Activated gamma-delta T cell (primary cell): ENCODE measurements around the gene AUTS2.

Source experiments
- DNase-seq: peaks from one replicate; lab custom pipeline; 2025; lab: John Stamatoyannopoulos, UW

AUTS2 gene

DNA sequence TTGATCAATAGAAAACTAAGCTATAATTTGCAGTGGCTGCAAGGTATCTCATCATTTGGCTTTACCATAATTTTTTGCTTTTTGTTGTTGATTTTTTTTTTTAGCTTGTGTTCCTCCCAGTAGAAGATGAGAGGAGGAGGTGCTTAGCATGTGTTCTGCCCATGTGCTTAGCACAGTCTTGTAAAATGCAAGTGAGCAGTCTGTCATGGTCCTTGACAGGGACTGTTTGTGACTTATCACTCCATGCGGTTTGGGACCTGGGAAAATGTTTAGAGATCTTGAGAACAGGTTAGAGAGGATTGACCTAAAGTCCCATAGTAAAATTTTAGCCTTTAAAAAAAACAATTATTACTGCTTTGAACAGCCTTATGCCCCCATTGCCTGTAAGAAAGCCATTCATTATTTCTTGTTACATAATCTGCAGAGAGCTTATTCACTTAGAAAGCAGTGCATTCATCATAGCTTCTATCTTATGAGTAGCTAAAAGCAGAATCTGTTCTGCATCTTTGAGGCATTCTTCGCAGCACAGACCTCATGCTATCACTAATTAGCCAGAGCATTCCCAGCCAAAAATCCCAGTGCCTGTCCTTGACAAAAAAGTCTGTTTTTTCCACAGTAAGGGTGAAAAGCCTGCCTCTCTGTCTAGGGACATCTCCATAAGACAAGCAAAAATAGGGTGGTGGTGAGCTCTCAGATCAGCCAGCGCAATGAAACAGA is 784.9 kb downstream of the AUTS2 start:
- no peak for DNase-seq

DNA sequence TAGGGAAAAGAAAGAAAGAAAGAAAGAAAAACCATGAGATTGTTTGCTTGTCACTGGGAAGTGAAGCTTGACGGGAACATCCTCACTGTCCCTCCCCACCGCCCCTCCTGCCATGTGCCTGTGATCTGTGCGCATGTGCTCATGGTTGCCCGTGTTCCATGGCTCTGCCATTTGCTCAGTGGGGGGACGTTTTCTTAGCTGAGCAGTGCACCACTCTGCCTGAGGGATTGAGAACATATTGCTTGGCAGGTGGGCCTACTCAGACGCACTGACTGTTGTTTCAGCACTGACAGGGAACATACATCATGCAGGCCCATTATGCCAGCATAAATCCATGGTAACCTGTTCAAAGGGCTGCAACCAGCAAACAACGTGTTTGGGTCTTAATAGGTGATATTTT is 785.7 kb downstream of the AUTS2 start:
- no peak for DNase-seq

DNA sequence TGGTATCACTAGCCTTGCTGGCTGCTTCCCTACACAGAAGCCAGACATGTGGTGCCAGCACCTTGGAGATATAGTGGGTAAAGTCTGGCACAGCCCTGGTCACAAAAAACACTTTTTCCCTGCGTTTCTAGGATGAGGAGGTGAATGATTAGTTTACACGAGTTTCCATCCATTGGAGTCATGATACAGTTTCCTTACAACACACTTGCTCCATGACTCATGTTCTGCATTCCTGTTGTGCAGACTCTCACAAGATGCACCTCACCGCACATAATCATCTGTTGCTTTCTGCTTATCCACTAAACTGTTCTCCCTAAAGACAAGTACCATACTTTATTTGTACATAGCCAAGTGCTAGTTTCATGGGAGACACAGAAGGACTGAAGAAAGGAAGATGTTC is 786.6 kb downstream of the AUTS2 start:
- no peak for DNase-seq

DNA sequence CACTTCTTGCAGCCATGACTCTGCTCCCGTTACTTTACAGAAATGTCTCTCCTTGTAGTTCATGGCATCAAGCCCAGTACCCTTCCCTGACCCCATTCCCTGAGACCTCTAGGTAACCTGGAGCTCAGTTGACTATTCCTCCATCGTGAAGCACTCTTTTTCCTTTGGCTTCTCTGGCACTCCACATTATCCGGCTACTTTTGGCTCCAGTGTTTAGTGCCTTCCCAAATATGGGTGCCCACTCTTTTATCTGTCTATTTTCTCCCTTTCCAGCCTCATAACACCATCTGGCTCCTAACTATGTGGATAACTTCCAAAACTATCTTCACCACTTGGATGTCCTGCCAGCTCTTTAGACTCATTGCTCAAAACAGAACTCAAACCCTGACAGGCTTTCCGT is 788.9 kb downstream of the AUTS2 start:
- DNase-seq, result no peak

DNA sequence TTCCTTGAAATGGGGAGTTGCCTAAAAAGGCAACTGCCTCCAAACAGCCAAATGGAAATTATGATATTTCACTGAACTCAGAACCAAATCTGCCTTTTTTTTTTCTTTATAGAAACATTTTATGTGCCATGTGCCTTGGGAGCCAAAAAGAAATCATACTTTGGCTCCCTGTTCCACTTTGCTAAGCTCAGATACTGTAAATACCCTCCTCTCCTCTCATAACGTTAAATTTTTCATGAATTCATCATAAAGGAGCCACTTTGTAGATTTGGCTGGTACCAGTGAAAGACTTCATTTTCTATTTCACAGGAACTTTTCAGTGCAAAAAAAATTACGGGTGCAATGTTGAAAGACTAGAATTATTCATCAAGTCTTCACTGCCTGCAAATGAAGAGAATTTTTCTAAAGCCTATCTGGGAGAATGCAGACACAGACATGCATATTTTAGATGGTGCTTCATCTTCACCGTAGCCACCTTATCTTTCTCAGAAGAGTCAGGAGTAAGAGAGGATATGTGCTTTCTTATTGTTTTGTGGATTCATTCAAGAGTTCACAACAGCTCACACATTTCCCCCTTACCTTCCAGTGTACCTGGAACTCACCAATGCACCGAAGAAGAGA is 791.4 kb downstream of the AUTS2 start:
- DNase-seq, result no peak

DNA sequence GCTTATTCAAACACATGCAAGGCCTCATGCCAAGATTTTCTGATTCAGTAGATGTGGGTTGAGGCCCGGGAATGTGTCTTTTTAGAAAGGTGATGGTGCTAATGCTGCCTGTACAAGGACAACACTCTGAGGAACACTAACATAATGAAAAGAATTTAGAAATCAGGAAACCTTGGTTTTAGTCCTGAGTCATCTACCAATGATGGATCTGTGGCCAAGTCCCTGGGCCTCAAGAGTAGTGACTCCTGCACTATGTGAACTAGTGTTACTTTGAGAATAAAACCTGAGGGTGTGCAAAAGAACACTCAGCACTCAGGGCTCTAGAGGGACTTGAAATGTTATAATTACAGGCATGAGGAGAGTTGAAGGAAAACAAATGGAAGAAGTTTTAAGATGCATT is 792.0 kb downstream of the AUTS2 start:
- DNase-seq, result no peak

DNA sequence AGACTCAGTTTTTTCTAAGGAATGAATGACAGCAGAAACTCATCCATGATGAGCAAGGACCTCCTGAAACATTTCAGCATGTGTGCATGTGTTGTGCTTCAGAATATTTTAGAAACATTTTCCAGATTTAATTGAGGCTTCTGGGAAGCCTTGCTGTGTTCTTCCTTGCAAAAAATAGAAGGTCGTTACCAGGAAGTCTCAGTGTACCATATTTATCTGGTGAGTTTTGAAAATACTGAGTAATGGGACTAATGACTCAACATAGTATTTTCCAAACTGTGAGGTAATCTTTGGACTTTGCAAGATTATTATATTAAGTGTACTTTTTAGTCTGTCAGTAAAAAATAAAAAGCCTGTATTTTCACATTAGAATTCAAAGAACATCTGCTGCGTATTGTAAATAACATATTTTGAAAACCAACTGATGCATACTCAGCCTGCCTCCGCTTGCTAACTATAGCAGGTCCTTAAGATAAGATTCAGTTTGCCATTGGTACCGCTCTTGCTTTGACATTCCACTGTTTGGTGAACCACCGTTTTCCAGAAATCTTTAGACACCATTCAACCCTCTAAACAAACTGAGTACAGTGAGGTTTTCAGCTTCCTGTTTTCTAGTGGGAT is 794.1 kb downstream of the AUTS2 start:
- DNase-seq, result no peak

DNA sequence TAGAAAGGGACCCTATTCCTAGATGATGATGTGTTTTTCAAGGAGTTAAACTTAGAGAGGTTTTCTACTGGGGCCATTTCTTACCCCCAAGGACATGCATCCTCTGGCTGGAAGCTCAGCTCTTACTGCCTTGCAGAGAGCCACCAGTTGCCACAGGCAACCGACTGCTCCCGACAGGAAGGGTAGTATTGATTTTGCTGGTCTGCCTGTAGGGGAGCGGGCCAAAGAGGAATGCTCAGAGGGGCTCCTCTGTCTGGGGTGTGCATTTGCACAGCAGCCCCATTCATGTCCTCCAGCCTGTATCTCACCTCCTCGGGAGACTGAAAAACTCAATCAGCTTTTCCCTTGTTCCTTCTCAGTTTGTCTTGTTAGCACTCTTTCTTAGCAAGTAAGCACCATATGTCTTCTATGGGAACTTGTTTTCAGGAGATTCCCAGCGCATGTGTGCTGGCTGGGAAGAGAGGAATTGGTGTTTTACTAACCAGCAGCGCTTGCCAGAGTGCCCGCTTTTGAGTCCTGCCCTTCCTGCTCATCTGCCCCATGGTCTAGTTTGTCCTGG is 794.7 kb downstream of the AUTS2 start:
- no peak for DNase-seq

DNA sequence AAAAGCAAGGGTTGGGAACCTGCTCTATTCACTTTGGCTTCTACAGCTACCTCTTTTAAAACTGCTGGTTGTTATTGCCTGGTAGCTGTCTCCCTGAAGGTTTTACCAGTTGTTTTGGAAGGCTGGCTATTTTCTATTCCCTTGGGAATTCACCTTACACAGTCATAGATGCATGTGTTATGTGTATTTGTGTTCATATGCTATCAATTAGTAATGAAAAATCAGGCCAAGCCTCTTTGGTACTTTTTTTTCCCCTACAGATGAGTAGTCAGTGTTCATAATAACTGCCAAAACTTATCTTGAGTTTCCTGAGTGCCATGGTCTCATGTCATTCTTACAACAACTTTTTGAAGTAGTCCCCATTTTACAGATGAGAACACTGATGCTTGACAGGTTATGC is 795.7 kb downstream of the AUTS2 start:
- DNase-seq, result no peak

DNA sequence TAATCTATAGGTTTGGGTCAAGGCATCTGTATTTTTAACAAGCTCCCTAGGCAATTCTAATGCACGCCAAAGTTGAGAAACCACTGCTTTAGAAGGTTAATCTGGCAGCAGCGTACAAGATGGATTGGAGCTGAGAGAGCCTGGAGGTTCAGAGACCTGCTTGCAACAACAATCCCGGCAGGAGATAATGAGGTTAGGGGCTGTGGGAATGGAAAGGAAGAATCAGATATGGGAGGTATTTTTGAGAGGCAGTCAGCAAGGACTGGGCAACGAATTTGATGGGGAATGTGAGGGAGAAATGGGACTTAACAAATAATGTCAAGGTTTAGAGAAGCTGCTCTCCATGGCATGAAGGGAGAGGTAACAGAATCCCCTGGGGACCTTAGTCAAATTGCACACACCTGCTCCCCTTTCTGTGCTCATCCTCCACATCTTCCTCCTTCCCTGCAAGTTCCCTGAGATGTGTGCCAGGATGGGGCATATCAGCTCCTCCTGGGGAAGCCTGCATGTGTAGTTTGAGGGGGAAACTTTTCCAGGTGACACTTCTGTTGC is 802.6 kb downstream of the AUTS2 start:
- no peak for DNase-seq

DNA sequence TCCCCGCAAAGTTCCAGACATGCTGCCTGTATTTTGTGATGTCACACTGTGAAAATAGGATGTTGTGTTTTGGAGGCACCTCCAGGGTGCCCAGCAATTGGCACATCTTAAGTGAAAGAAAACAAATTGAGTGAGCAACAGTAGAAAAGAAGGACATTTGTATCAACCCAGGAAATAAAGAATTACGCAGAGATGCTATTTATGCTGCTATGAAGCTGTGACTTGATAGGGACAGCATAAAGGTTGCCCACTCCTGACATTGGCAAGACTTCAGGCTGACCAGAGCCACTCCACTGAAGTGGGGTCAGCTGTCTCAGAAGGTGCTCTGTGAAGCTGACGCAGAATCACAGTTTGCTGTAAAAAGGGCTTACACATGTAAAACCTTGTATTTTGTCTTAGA is 803.8 kb downstream of the AUTS2 start:
- DNase-seq, result no peak

DNA sequence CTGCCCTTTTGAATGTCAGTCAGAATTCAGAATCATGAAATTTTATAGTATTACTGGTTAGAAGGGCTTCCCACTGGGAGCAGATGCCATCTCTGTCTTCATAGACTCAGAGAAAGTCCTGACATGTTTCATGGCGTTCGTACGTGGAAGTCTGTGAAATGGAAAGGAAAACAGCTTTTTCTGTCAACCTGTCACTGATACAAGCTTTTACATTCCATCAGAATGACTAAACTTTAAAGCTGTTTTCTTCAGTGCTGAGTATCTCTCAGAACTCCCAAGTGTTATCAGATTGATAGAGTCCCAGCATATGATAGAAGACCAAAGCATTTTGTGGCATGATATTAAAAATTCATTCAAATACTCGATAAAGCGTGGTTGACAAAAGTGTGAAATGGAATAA is 807.0 kb downstream of the AUTS2 start:
- DNase-seq, result no peak

DNA sequence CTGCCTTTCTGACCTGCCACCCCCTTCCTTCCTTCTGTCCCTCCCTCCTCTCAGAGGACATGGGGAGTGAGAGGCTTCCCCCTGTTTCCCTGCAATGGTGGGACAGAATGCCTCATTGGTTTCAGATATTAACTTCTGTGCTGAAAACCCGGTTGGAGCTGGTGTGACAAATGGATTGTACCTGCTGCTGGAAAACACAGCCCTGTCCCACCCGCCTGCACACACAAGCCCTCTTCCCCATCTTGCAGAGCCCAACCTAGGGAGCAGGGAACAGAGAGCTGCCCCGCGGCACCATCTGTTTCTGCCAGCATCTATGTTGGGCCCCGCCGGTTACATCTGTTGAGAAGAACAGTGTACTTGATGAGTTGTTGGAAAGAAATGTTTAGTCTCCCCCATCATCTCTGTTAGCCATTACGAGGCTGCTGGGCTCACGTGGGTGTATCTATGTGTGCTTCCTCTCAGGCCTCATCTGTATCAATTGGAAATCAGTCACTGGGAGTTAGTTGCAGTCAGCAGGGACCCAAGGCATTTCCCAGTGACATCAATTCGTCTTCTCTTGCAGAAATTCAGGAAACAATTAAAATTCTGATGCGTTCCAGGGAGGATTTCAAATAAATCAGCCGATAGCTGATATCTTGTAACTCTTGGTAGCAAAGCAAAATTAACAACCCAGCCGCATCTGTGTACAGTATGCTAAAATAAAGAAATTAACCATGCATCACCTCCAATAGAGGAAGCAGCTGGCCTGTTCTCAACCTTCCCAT is 808.1 kb downstream of the AUTS2 start:
- DNase-seq, result no peak

DNA sequence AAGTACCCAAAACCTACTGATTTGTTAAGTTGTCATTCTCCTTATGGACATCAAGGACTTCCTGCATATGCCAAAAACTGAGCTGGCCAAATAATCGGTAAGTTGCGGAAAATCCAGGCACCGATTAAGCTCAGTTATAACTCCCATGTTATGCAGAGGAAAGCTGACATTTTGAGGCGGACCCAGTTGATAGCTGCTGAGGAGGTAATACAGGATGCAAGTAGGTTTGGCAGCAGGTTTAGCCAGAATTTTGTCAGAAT is 808.6 kb downstream of the AUTS2 start:
- DNase-seq, result no peak

DNA sequence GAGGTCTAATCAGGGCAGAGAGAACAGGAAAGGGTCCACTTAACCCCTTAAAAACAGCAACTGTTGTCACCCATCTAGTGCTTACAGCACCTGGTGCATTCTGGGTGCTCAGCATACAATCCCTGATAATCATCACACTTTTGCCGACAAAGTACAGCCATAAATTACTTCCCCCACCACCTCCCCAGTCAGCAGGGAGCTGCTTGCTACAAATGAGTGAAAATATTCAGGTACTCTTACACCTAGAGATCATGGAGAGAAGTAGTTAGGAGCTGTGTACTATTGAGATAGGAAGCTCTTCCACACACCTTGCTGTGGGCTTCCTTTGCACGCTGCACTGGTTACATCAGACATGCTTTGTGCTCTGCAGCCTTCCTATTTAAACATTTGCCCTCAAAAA is 810.2 kb downstream of the AUTS2 start:
- no peak for DNase-seq

DNA sequence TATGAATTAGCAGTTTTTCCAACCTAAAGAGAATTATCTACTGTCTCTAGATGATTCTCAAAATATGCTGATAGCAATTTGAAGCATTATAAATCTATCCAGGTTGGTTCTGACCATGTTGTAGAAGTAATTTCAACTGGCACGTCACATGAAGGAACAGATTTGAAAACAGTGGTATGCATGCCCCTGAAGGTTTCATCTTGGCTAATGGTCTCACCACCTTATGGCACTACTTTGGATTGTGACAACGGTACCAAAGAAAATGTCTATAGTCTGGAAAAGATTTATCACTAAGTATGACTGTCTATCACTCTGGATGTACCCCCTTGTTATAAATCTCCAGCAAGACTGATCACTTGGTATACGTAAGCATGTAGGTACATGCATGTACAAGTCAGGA is 810.6 kb downstream of the AUTS2 start:
- DNase-seq, result no peak

DNA sequence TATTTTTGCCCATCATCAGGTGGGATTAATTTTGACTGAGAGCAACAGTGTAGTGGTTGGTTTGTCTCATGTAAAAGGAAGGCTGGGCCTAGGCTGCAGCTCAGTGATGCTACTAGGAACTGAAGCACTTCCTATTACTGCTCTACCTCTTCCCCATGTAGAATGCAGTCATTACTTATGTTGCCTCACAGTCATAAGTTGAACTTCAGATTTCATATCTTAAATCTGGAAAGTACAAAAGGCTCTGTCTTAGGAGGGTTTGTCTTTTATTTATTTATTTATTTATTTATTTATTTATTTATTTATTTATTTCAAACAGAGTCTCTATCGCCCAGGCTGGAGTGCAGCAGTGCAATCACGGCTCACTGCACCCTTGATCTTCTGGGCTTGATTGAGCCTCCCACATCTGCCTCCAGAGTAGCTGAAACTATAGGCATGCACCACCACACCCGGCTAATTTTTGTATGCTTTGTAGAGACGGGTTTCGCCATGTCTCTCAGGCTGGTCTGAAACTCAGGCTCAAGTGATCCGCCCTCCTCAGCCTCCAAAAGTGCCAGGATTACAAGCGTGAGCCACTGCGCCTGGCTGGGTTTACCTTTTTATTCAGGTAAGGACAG is 812.0 kb downstream of the AUTS2 start:
- no peak for DNase-seq

DNA sequence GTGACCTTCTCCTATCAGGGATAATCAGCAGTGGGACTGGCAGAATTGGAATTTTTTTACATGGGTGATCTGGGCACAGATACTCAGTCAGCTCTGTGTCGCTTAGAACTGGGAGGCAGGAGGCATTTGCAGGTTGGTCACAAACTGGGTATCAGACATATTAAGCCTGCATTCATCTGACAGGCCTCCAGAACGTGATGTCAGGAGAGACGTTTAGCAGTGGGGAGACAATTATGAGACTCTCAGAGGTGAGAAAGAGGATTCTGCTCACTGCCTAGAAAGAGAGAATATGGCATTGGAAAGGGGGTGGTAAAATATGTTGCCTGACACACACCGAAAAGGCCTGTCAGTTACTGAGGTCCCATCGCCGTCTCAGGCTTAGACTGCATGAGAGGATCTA is 816.1 kb downstream of the AUTS2 start:
- DNase-seq, result no peak

DNA sequence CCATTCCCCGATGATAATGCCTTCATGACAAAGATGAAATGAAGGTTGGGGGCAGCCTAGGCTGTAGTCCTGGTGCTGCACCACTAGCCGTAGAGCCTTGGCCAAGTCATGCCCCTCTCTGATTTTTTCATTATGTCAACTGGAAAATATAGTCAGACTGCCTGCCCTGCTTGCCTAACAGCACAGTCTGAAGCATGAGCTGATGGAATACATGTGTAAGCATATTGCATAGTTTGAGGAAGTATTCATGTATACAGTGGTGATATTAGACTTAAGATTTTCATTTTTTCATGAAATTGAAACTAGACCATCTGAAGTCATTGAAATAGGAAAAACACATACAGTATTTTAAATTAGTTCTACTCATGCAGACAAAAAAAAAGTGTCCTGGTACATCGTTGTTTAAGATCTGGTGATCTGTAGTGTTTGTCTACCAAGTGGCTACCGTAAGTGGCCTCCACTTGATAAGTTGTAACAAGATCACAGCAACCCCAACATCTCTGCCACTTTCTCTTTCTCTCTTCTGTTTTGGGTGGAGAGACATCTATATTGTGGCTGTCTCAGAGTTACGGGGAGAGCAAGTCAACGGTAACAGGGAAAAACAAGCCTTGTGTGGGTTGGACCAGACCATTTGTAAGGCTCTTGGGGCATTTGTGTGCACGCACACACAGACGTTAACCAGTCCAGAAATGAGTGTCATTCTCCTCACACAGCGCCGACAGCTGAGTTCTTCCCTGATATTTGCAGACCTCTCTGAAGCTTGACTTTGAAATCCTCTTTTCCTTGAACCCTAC is 817.1 kb downstream of the AUTS2 start:
- no peak for DNase-seq

DNA sequence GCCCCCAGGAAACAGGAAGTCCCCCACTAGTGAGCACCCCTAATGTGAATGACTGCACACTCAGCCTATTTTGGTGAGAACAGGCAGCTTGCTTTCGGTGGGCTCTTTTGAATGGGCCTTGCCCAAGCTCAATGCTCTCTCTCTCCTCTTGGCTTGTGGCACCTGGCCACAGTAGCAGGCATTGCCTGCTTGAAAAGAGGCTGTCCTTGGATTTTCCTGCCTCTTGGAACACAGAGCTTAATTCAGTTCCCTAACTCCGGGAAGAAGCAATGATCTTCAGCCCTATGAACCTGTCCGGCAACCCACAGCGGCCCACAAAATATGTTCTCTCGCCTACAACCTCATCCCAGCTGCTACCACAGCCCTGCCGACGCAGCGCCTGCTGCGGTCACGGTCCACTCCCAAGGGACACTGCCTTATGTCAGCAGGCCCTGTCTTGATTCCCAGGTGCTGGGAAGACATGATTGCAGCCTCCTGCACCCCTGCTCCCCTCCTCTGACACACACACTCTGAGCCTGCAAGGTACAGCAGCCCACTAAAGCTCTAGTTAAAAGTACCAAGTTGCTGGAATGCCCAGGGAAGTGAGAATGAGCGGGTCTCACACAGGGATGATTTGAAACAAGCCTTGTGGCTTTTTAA is 818.2 kb downstream of the AUTS2 start:
- no peak for DNase-seq
